NCI-H2029 (cell line): Measurements from ENCODE around the gene OR10AG1.

Experiments
- DNase-seq: peaks from one replicate; lab custom pipeline; 2025; lab: John Stamatoyannopoulos, UW

The OR10AG1 gene, protein sequence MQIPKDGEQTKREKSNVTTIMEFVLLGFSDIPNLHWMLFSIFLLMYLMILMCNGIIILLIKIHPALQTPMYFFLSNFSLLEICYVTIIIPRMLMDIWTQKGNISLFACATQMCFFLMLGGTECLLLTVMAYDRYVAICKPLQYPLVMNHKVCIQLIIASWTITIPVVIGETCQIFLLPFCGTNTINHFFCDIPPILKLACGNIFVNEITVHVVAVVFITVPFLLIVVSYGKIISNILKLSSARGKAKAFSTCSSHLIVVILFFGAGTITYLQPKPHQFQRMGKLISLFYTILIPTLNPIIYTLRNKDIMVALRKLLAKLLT

DNA sequence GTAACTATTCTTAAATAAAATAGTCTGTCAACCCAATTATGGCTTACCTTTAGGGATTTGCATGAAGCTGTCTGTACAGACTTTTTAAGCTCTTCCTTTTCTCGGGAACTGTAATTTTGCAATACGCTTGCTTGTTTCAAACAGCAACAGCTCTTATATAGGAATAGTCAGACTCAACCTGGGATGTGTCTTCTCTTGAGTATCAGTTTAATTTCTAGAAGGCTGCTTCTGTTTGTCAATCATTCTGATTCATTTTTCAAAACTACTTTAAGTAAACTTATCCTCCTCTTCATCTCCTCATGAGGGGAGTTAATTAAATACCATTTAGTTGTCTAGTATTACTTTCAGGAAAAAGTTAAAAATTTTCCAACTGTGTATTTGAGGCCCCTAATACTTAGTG, at the start of gene OR10AG1:
TSS of gene OR10AG1 (minus strand) at position 101 of the 400 bp plus-strand sequence. CDS start at position 63, 38 bp downstream.
- DNase-seq: no peak

GRCh38 chr11:56013805-56014204, 44.1 kb upstream of the OR10AG1 start:
- no peak for DNase-seq

- no peak for DNase-seq
These were observed 41.0 kb upstream of the OR10AG1 start for GRCh38 chr11:56010716-56011115.

GRCh38 chr11:55994525-55994924, 24.8 kb upstream of the OR10AG1 start, which contains the start of gene OR5F1:
Gene OR5F1 (minus strand): TSS chr11:55994625. CDS start chr11:55994625, 0 bp downstream.
- DNase-seq: no peak

DNA sequence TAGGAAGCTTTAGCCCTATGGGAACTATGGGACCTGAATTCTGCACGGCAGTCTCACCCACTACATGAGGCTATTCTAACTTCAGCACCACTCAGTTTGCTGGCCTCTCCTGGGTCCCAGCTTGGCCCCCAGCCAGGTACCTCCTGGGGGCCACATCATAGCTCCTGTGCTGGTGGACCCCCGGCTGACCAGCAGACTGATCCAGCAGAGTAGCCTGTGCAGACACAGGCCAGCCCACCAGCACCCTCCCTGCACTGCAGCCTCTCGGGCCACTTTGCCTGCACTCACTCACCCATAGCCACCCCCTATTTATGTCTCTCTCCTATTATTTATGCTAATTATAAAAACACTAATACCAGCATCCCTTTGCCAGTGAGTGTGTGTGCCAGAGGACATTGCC, 1.2 kb upstream of the OR10AG1 start:
- no peak for DNase-seq

DNA sequence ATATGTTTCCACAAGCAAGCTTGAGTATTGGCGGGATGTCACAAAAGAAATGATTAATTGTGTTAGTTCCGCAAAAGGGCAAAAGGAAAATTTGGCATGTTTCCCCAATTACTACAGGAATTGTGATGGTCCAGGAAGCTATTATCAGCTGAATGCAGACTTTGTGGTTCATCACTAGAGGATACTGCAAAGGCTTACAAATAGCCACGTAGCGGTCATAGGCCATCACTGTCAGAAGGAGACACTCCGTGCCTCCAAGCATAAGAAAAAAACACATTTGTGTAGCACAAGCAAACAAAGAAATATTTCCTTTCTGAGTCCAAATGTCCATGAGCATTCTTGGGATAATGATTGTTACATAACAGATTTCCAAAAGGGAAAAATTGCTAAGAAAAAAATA, 1.8 kb downstream of the OR10AG1 start:
- DNase-seq: no peak

GRCh38 chr11:55966391-55966790, 3.4 kb downstream of the OR10AG1 start:
- no peak for DNase-seq

DNA sequence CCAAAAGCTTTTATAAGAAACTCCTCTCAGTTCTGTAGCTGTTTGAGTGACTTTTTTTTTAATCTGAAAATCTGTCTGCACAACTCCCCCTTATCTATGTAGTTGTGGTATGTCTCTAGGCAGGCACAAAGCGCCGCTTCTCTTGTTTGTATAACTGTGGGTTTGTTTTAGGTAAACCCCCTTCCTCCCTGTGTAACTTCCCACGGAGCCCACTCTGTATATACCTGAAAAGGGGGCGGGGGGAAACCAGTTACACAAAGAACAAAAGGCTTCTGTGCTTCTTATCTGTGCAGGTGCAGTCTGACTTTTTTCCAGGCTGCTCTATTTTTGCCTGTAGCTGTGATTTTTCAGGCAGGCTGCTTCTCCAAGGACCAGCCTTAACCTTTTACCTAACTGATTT, 13.2 kb downstream of the OR10AG1 start:
- DNase-seq: no peak

GRCh38 chr11:55949330-55949729, 20.4 kb downstream of the OR10AG1 start:
- DNase-seq: no peak

DNA sequence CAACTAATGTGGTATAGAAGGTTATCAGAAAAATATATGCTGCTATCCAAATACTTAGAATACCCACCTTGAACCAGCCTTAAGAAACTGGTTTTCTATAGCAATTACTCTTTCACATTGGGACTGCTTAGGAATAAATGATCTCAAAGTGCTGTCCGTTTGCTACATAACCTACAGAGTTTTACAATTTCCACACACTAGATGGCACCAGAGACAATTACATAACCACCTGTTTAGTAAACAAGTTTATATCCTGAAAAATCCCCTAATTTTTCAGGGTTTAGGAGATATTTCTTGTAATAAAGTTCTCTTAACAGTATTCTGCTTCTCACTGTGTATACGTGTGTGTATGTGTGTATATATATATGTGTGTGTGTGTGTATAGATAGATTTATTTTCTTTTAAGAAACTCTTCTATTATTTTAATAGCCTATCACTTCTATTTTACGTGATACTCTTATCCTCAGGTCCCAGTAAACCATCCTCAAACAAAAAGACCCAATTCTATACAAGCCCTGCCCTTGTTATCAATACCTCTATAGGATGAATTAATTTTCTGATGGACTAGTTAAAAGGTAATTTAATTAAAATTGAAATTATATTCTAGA, 26.9 kb downstream of the OR10AG1 start:
- peak; percentile 3 for DNase-seq

DNA sequence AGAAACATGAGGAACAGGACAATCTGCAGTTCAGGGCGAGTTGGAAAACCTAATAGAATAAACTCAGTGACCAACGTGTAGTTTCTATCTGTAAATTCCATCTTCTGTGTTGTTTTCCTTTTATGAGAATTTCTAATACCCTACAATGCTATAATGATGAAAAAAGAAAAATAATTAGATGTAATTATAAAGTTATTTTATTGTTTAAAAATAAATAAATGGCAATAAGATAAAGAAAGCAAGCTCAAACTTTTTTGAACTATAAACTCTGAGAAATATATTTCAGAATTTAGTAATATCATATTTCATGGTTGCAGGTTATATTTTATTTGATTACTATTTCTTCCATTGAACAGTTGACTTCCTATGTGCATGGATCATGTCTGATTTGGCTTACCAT, 33.4 kb downstream of the OR10AG1 start, which contains the start of gene OR5I1:
TSS of gene OR5I1 (minus strand) at position 101 of the 400 bp plus-strand sequence. CDS start at position 101, 0 bp downstream.
- DNase-seq: no peak

GRCh38 chr11:55920537-55920936, 49.2 kb downstream of the OR10AG1 start:
- no peak for DNase-seq
